GM23338 (cell line): ENCODE measurements around the gene SLC12A7. TPM values are rescaled to one million over a fixed set of nuclear protein-coding genes. Genes with fewer than 3 reads are reported as not detected.

Experiments
- ATAC-seq: fragments of 200-7000 bp; cut with Tn5 transposase; 3 replicates; pipeline ENCODE4 v1.9.1; 2020
- DNase-seq: peaks from one replicate; pipeline ENCODE4 v3.0.0-alpha.2; 2015; ENCODE audit warnings: low spot score
- H2AFZ ChIP-seq: fragments of 200-600 bp; sonication (generic); 2 replicates; pipeline ENCODE4 v1.8.0; 2016; ENCODE audit warnings: antibody characterized with exemption, mild to moderate bottlenecking, moderate library complexity
- H3F3A ChIP-seq: fragments of 200-600 bp; sonication (generic); replicated peaks from 2 replicates; pipeline ENCODE4 v1.8.0; 2017; ENCODE audit warnings: antibody characterized with exemption, mixed run types, low read depth
- H3K27ac ChIP-seq: fragments of 200-600 bp; sonication (generic); 2 replicates; pipeline ENCODE4 v1.6.1; 2016; ENCODE audit warnings: low read depth
- H3K27me3 ChIP-seq: fragments of 200-600 bp; sonication (generic); 2 replicates; pipeline ENCODE4 v1.8.0; 2016; ENCODE audit warnings: mild to moderate bottlenecking, mixed run types, moderate library complexity; ENCODE audit not compliant: insufficient read depth
- H3K36me3 ChIP-seq: fragments of 200-600 bp; sonication (generic); 2 replicates; pipeline ENCODE4 v1.8.0; 2016; ENCODE audit warnings: mild to moderate bottlenecking; ENCODE audit not compliant: insufficient read depth
- H3K4me1 ChIP-seq: fragments of 200-600 bp; sonication (generic); 2 replicates; pipeline ENCODE4 v1.8.0; 2016; ENCODE audit warnings: mild to moderate bottlenecking, moderate library complexity; ENCODE audit not compliant: insufficient read depth
- H3K4me2 ChIP-seq: fragments of 200-600 bp; sonication (generic); 2 replicates; pipeline ENCODE4 v1.7.1; 2017; ENCODE audit warnings: mixed run types
- H3K4me3 ChIP-seq: fragments of 200-600 bp; sonication (generic); 2 replicates; pipeline ENCODE4 v1.6.1; 2016; ENCODE audit warnings: mixed run types
- H3K79me2 ChIP-seq: fragments of 200-600 bp; sonication (generic); replicated peaks from 2 replicates; pipeline ENCODE4 v1.8.0; 2017; ENCODE audit warnings: mild to moderate bottlenecking; ENCODE audit not compliant: insufficient read depth
- H3K9me2 ChIP-seq: fragments of 200-600 bp; sonication (generic); 2 replicates; pipeline ENCODE4 v1.8.0; 2017; ENCODE audit not compliant: insufficient read depth
- H4K20me1 ChIP-seq: fragments of 200-600 bp; sonication (generic); replicated peaks from 2 replicates; pipeline ENCODE4 v1.8.0; 2017; ENCODE audit warnings: mild to moderate bottlenecking; ENCODE audit not compliant: insufficient read depth
- H3K27ac Mint-ChIP-seq: 2 replicates; pipeline ENCODE4 v1.8.0; 2020; ENCODE audit warnings: inconsistent platforms, mild to moderate bottlenecking, moderate library complexity, mixed read lengths
- H3K27me3 Mint-ChIP-seq: 3 replicates; pipeline ENCODE4 v1.8.0; 2022; ENCODE audit warnings: low read depth, mild to moderate bottlenecking, moderate library complexity, mixed read lengths, inconsistent platforms; ENCODE audit not compliant: insufficient read depth, poor library complexity
- H3K36me3 Mint-ChIP-seq: 3 replicates; pipeline ENCODE4 v1.8.0; 2021; ENCODE audit warnings: low read depth, mild to moderate bottlenecking, inconsistent platforms, moderate library complexity, mixed read lengths
- H3K4me1 Mint-ChIP-seq: 3 replicates; pipeline ENCODE4 v1.8.0; 2020; ENCODE audit warnings: mild to moderate bottlenecking, inconsistent platforms, mixed read lengths
- H3K4me3 Mint-ChIP-seq: 3 replicates; pipeline ENCODE4 v1.8.0; 2021; ENCODE audit warnings: moderate library complexity, mild to moderate bottlenecking, inconsistent platforms, mixed read lengths
- H3K9me3 Mint-ChIP-seq: 3 replicates; pipeline ENCODE4 v1.8.0; 2020; ENCODE audit warnings: moderate library complexity, mild to moderate bottlenecking, inconsistent platforms, mixed read lengths
- CTCF ChIP-seq, 2 experiments: fragments of 200-600 bp in 1 of 2; sonication (generic) in 1 of 2; conservative IDR thresholded peaks; 2 replicates each; pipeline versions ENCODE4 v1.5.1 to v1.6.1; 2016 to 2017; ENCODE audit warnings: antibody characterized with exemption in 2 of 2, low read depth in 2 of 2, mild to moderate bottlenecking in 2 of 2, moderate library complexity in 1 of 2
- ETS1 ChIP-seq: IDR thresholded peaks from 2 replicates; pipeline ENCODE4 v1.6.1; 2016; ENCODE audit warnings: antibody characterized with exemption
- POLR2AphosphoS5 ChIP-seq: IDR thresholded peaks from 2 replicates; pipeline ENCODE4 v1.6.1; 2016; ENCODE audit warnings: antibody characterized with exemption, low read depth
- STAT1 ChIP-seq: IDR thresholded peaks from one replicate; pipeline ENCODE4 v1.6.1; 2016; ENCODE audit warnings: antibody characterized with exemption; ENCODE audit not compliant: unreplicated experiment
- ZNF114 ChIP-seq: fragments of 250-450 bp; sonication (Bioruptor Pico); IDR thresholded peaks from 2 replicates; pipeline ENCODE4 v1.5.0; 2020; ENCODE audit warnings: mild to moderate bottlenecking, moderate library complexity
- ZNF331 ChIP-seq: fragments of 250-450 bp; sonication (Bioruptor Pico); IDR thresholded peaks from 2 replicates; pipeline ENCODE4 v1.5.0; 2020; ENCODE audit warnings: low read depth, mild to moderate bottlenecking, moderate library complexity
- polyA plus RNA-seq: library from polyadenylated mRNA; unstranded; fragments of >200 nt; fragmentation: Nextera tagmentation; extraction: Ambion mirVana; gene quantifications from 2 replicates; pipeline ENCODE4 v1.2.1, GENCODE V29; 2016
- total RNA-seq: library from RNA; depleted of rRNA; stranded (reverse); fragments of >200 nt; shearing (Covaris generic); gene quantifications from 2 replicates; pipeline ENCODE4 v1.2.3, GENCODE V29; 2014

The SLC12A7 gene
- total and polyA plus RNA-seq, 2 experiments from 2014 or later: 7.4 to 32.2 TPM

GRCh38 chr5:1121891-1122290, 10.0 kb upstream of the SLC12A7 start:
- Histone ChIP-seq H3K4me1 (no peaks in the 10 kb centered on the region), H3K79me2 (no peaks in the 10 kb centered on the region), H3K36me3 (no peaks in the 10 kb centered on the region), H3K9me2 (no peaks in the 10 kb centered on the region), H2AFZ (no peak overlapping the region), H3K4me3 (no peak overlapping the region), H3F3A (0 out of 2 replicates have a peak, but pooled peaks cover 4% of the 10 kb centered on the region), H3K27me3 (no peaks in the 10 kb centered on the region), H3K27ac (no peak overlapping the region), H4K20me1 (no peaks in the 10 kb centered on the region), H3K4me2 (no peak overlapping the region)
- Mint-ChIP-seq H3K36me3 (no peaks in the 10 kb centered on the region; the same call in 2 of the 3 replicates), H3K9me3 (no peaks in the 10 kb centered on the region; the same call in 2 of the 3 replicates), H3K27ac (no peak overlapping the region), H3K4me3 (no peak overlapping the region), H3K4me1 (peaks cover 11% of the 10 kb centered on the region), H3K27me3 (peaks cover 3% of the 10 kb centered on the region)
- DNase-seq (no peak), ATAC-seq (no peak)
- no peak for TF ChIP-seq ZNF114 (CRISPR knock-in tag)
- TF ChIP-seq POLR2AphosphoS5: no peak
- no peak for TF ChIP-seq STAT1
- no peak for TF ChIP-seq ETS1

- TF ChIP-seq CTCF (conservative IDR thresholded peaks at IDR 0.05; ENCODE audit: low read depth in 2 of 2): no peak
- TF ChIP-seq ZNF331 (CRISPR knock-in tag): no peak
- no peak for TF ChIP-seq POLR2AphosphoS5
- no peak for TF ChIP-seq ETS1
- no peak overlapping the region; the same call in 1 of the 2 replicates for H3K27ac Mint-ChIP-seq
- ATAC-seq: no peak
Observed at GRCh38 chr5:1121044-1121443, 9.2 kb upstream of the SLC12A7 start.

More at GRCh38 chr5:1121044-1121443, 9.2 kb upstream of the SLC12A7 start:
- Histone ChIP-seq H3K79me2 (no peaks in the 10 kb centered on the region), H2AFZ (no peak overlapping the region), H3K4me1 (no peaks in the 10 kb centered on the region), H4K20me1 (no peaks in the 10 kb centered on the region), H3K4me3 (no peak overlapping the region), H3F3A (0 out of 2 replicates have a peak, but pooled peaks cover 4% of the 10 kb centered on the region), H3K9me2 (no peaks in the 10 kb centered on the region), H3K27me3 (no peaks in the 10 kb centered on the region), H3K4me2 (no peak overlapping the region), H3K36me3 (no peaks in the 10 kb centered on the region), H3K27ac (no peak overlapping the region)
- H3K9me3 Mint-ChIP-seq: no peaks in the 10 kb centered on the region; the same call in 2 of the 3 replicates
- DNase-seq: no peak
- H3K27me3 Mint-ChIP-seq: peaks cover 3% of the 10 kb centered on the region
- H3K36me3 Mint-ChIP-seq: no peaks in the 10 kb centered on the region; the same call in 2 of the 3 replicates
- H3K4me3 Mint-ChIP-seq: no peak overlapping the region
- peaks cover 11% of the 10 kb centered on the region for H3K4me1 Mint-ChIP-seq
